Lung microvascular endothelial cell (primary cell): ENCODE measurements around the gene RNF213. TPM values are rescaled to one million over a fixed set of nuclear protein-coding genes. Genes with fewer than 3 reads are reported as not detected.
A peak's percentile ranks its signal among the peaks of the same experiment; 100 is the strongest.
"Not testable (repeated sequence)": the region's sequence is repeated elsewhere in the genome, so short reads cannot be mapped to it uniquely, and the experiment has no call there.

Experiments used
- DNase-seq, 2 donors: peaks; one replicate each; pipeline versions ENCODE4 v3.0.0 to v3.0.0-alpha.2; 2010; ENCODE audit warnings: low read depth in 2 of 2
- total RNA-seq: library from RNA; depleted of rRNA; stranded (reverse); fragments of >200 nt; gene quantifications from 2 replicates; pipeline ENCODE4 v1.2.1, GENCODE V29; 2014

The RNF213 gene
- total RNA-seq, 1 donor from 2014 or later = 84.5 TPM

GRCh38 chr17:80291691-80292487 lies 31.2 kb downstream of the RNF213 start:
- no peak for DNase-seq

DNA sequence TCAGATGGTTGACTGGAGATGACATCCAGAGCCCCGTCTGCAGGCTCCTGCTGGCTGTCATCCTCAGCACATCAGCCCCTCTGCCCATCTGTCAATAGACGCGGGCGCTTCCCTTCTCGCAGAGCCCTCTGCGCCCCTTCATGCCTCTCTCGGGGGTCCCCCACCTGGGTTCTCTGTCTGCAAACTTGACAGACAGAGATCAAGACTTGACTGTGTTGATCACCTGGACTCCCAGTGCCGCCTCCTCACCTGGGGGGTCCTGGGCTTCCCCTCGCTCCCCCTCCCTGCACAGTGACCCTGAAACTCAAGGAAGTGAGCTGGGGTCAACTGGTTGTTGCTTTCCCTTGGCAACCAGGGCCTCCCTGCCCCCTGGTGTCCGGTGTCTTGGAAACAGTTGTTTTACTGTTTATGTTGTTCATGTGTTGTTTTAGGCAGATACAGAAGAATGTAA lies 31.9 kb downstream of the RNF213 start:
- peak in 1 of 2 donors; percentile 15 for DNase-seq

DNA sequence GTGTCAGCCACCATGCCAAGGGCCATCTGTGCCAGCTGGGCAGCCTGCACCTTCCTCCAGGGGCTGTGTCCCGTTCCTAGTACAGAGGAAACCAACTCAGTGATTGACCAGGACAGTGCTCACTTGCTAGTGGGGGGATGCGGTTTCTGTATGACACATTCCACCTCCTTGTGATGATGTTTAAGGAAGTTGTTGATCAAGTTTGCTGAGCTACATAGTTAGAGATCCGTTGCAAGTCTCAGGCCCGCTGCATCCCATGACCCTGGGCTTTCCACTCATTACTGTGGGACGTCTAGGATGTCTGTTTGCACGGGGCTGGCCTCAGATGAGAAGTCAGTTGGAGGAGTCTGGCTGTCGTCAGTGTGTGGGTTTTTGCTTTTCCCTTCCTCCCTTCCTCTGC lies 33.6 kb downstream of the RNF213 start:
- DNase-seq = peak in 1 of 2 donors; percentile 52

DNA sequence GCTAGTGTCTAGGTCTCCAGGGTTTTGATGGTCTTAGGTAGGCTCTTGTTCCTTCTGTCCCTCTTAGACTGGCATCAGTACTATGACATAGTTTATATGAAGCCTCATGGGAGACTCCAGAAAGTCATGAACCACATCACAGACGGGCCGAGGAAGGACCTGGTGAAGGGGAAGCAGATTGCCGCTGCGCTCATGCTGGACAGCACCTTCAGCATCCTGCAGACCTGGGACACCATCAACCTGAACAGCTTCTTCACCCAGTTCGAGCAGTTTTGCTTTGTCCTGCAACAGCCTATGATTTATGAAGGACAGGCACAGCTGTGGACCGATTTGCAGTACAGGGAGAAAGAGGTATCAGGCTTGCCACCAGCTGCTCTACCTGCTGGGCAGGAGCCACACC lies 34.0 kb downstream of the RNF213 start:
- DNase-seq = no peak

DNA sequence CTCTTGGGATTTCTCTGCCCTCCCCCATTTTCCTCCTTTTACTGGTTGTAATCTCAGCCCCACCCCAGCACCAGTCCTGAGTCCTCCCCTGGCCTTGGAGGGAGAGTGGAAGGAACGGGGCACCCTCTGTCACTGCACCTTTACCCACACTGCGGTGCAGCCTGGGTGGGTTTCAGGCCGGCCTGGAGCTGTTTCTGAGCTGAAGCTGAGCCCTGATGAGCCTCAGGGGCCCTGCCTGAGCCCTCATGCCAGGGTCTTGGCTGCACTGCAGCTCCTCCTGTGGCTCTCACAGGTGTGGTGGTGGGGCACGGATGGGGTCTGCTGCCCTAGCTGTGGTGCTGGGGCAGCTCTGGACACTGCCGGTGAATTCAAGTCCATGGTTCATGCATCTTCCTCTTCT lies 34.5 kb downstream of the RNF213 start:
- no peak for DNase-seq

- DNase-seq = no peak
Observed at GRCh38 chr17:80295559-80295958, 34.9 kb downstream of the RNF213 start.

GRCh38 chr17:80296221-80296620 lies 35.6 kb downstream of the RNF213 start:
- no peak for DNase-seq

- no peak for DNase-seq
Observed at GRCh38 chr17:80297996-80298560, 37.4 kb downstream of the RNF213 start.

DNA sequence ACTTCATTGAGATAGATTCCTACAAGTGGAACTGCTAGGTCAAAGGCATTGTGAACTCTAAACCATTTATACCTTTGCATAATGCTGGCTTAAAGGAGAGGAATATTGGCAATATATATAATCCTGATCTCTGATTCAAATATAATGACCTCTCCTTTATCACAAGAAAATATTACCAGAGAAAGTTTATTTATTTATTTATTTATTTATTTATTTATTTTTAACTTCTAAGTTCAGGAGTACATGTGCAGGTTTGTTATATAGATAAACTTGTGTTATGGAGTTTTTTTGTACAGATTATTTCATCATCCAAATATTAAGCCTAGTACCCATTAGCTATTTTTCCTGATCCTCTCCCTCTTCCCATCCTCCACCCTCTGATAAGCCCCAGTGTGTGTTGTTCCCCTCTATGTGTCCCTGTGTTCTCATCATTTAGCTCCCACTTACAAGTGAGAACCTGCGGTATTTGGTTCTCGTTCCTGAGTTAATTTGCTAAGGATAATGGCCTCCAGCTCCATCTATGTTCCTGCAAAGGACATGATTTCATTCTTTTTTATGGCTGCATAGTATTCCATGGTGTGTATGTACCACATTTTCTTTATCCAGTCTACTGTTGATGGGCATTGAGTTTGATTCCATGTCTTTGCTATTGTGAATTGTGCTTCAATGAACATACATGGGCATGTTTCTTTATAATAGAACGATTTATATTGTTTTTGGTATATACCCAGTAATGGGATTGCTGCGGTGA lies 38.9 kb downstream of the RNF213 start:
- DNase-seq = not testable (repeated sequence)

GRCh38 chr17:80300756-80301155 lies 40.1 kb downstream of the RNF213 start:
- not testable (repeated sequence) for DNase-seq

DNA sequence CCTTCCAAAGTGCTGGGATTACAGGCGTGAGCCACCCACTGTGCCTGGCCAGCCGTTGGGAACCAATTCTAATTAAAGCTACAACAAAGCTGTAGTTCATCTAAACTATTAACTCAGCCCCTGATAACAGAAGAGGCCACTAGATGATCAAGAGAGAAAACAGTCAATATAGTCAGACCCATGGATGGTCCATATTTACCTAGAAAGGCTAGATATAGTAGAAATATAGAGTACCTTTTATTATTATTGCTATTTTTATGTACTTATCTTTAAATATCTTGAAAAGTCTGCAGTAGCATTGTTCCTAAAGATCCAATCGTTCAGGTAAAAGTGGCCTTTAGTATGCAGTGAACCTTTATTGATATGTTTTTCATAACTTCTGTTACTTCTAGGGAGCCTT lies 43.2 kb downstream of the RNF213 start:
- no peak for DNase-seq

DNA sequence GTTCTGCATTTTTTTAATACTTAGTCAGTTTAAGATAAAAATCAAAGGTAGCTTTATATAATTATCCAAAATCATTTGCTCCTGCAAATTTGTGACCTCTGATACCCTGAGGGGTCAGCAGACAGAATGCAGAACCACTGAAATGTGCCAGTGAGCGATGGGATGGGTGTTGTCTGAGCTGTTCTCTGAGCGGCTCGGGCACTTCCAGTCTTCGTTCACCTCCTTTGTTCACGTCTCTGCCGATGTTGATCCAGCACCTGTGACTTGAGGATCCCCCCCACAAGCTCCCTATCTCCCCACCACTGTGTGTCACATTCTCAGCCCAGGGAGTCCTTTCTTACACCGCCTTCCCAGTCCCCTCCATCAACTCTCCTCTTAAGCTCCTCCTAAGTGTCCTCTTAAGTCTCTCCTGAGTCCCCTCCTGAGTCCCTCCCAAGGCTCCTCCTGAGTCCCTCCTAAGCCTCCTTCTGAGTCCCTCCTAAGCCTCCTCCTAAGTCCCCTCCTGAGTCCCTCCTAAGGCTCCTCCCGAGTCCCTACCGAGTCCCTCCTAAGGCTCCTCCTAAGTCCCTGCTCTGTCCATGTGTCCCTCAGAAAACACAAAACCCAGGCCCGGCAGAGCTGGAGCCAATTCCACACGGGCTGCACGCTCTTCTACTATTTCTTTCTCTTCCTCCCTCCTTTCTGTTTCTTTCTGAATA lies 47.5 kb downstream of the RNF213 start:
- DNase-seq = no peak

- DNase-seq = no peak
Observed at GRCh38 chr17:80308692-80309517, 48.3 kb downstream of the RNF213 start.

GRCh38 chr17:80311216-80311827 lies 50.7 kb downstream of the RNF213 start:
- DNase-seq = no peak

DNA sequence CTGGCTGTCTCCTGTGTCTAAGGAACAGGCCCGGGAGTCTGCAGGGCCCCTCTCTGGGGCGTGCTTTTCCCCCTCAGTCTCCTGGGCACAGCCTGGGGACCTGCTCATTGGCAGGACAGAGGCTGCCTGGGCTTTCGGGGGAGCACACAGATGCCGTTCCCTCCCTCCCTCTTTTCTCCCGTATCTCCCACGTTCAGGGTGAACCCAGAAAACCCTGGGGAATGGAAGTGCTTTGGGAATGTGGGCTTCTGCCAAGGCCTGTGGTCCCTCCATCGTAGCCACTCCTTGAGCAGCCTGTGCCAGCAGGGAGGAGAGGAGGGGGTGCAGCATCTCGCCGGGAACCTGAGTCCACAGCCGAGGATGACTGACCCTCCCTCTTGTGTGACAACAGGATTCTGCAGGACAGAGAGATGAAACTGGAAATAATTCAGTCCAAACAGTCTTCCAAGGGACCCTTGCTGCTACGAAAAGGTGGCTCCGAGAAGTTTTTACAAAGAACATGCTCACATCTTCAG lies 52.0 kb downstream of the RNF213 start:
- no peak for DNase-seq

GRCh38 chr17:80313160-80313829 lies 52.6 kb downstream of the RNF213 start:
- no peak for DNase-seq

DNA sequence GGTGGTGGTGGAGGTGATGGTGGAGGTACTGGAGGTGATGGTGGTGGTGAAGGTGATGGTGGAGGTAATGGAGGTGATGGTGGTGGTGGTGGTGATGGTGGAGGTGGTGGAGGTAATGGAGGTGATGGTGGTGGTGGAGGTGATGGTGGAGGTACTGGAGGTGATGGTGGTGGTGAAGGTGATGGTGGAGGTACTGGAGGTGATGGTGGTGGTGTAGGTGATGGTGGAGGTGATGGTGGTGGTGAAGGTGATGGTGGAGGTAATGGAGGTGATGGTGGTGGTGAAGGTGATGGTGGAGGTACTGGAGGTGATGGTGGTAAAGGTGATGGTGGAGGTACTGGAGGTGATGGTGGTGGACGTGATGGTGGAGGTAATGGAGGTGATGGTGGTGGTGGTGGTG lies 53.3 kb downstream of the RNF213 start:
- DNase-seq = not testable (repeated sequence)

- DNase-seq = no peak
Observed at GRCh38 chr17:80315517-80316182, 55.0 kb downstream of the RNF213 start.

DNA sequence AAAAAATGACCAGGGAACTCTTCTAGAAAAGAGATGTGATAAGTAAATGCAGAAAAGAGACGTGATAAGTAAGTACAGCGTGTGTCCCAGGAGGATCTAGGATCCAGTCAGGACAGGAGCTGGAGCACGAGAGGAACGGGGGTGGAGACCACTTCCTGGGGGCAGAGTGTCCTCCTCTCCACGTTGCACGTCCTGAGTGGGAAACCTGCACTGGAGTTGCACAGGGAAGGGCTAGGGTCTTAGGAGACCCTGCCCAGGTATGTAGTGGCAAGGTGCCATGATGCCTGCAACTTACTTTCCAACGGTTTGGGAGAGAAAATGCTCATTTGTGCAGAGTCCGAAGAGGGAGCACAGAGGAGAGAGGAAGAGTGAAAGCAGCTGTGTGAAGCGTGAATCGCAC lies 55.8 kb downstream of the RNF213 start:
- no peak for DNase-seq
